Urothelium cell line (cell line): ENCODE data around the gene ATP11B.

Experiments used
- DNase-seq: peaks from one replicate; pipeline ENCODE4 v3.0.0; 2011; ENCODE audit warnings: low spot score, mixed read lengths
- FAIRE-seq: peaks from 2 replicates; lab custom pipeline; 2011; peaks lifted over from hg19 to GRCh38; lab: Jason Lieb, UNC

The ATP11B gene

DNA sequence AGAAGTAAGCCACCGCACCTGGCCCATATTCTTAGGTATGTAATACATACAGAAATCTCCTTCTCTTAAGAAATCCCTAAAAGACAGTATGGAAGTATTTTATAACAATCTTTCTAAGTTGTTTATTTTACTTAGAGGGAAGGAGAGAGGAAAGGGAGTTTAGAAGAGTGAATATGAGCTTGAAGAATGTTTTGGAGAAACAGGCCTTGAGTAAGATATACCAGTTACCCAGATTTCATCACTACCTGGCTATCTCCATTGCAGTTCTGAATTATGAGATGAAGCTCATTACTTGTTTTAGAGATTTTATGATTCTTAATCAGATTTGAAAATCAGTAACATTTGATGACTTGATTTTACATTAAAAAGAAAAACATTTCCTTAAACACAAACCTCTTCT lies 115.2 kb downstream of the ATP11B start:
- FAIRE-seq (no peak), DNase-seq (no peak)

DNA sequence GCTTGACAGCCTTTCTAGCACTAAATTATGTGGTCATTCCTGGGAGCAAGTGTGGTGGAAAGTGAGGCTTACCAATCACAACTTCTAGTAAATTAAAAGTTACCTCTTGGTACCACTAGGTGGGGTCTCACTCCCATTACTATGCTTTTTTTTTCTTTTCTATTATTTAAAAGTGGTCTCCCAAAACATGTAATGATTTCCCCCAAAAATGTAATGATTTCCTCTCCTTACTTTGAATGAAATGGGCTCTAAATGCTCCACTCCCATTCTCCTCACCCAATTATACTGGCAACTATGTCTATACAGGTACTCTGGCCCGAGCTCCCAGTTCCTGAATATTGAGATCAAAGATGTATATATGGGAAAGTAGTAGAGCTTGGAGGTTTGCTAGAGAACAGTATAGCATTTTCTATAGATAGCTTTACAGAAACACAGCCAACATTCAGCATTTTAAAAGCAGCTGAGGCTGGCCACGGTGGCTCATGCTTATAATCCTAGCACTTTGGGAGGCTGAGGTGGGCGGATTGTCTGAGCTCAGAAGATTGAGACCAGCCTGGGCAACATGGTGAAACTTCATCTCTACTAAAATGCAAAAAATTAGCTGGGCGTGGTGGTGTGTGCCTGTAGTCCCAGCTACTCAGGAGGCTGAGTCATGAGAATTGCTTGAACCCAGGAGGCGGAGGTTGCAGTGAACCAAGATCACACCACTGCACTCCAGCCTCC lies 116.2 kb downstream of the ATP11B start:
- FAIRE-seq = no peak
- DNase-seq = peak; percentile 29

- DNase-seq (no peak), FAIRE-seq (no peak)
Observed at GRCh38 chr3:182910936-182911781, 117.9 kb downstream of the ATP11B start.

- FAIRE-seq = no peak
- no peak for DNase-seq
Observed at GRCh38 chr3:182911782-182912111, 118.4 kb downstream of the ATP11B start.

- DNase-seq = no peak
- no peak for FAIRE-seq
Observed at GRCh38 chr3:182912474-182912873, 119.2 kb downstream of the ATP11B start.

DNA sequence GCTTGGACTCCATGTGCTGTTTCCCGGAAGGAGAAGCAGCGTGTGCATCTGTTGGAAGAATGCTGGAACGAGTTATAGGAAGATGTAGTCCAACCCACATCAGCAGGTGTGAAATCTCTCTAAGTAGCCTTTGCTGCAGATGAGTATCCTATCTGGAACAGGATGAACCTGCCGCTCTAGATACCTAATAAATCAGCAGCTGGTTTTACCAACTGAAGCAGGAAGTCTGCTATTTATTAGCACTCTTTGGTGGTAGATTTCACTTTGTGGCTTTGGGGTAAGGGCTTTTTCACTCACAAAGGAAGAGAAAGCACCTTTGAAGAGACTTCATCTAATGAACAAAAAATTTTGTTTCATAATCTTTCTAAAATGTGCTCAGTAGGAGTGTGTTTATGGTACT lies 120.6 kb downstream of the ATP11B start:
- no peak for DNase-seq

DNA sequence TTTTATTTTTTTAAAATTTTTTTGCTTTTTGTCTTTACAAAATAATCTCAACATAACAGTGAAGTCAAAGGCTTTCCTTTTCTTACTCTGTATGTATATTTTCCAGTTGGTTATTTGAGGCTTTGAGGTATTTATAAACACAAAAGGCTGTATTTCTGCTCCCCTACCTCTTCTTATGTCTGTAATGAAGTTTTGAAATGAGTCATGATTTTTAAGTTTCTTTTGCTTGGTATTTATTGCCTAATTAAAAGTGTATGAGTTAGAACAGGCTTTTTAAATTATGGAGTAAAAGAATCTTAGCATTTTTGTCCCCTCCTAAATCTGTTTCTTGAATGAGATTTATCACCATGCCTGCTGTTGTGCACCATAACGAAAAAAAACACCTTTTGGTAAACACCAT lies 121.0 kb downstream of the ATP11B start:
- FAIRE-seq = no peak
- no peak for DNase-seq

More for the DNA sequence above, 120.6 kb downstream of the ATP11B start:
- no peak for FAIRE-seq

DNA sequence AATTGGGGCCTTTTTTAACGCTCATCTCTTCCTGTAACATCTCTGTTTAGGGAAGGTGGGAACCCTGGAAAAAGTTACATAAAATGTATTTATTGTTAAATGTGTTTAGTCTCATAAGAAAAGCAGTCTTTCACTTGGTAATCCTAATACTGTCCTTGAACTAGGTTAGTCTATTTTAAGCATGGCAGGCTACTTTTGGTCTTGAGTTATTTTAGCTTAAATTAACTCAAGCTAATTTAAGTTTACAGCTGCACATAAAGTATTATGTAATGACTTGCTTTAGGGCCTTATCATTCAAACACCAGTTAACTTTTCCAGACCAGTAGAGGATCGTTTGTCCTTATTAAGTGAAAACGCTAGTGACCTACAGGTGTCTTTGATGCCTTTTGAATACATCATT lies 123.8 kb downstream of the ATP11B start:
- DNase-seq (no peak), FAIRE-seq (no peak)

- no peak for DNase-seq
- FAIRE-seq = no peak
Observed at GRCh38 chr3:182919866-182920357, 126.6 kb downstream of the ATP11B start.

DNA sequence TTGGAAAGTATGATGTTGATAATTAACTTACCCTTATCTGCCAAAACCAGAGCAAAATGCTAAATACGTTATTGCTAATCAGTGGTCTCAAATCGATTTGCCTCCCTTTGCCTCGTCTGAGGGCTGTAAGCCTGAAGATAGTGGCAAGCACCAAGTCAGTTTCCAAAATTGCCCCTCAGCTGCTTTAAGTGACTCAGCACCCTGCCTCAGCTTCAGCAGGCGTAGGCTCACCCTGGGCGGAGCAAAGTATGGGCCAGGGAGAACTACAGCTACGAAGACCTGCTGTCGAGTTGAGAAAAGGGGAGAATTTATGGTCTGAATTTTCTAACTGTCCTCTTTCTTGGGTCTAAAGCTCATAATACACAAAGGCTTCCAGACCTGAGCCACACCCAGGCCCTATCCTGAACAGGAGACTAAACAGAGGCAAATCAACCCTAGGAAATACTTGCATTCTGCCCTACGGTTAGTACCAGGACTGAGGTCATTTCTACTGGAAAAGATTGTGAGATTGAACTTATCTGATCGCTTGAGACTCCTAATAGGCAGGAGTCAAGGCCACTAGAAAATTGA lies 127.3 kb downstream of the ATP11B start:
- no peak for FAIRE-seq
- DNase-seq = peak; percentile 7

DNA sequence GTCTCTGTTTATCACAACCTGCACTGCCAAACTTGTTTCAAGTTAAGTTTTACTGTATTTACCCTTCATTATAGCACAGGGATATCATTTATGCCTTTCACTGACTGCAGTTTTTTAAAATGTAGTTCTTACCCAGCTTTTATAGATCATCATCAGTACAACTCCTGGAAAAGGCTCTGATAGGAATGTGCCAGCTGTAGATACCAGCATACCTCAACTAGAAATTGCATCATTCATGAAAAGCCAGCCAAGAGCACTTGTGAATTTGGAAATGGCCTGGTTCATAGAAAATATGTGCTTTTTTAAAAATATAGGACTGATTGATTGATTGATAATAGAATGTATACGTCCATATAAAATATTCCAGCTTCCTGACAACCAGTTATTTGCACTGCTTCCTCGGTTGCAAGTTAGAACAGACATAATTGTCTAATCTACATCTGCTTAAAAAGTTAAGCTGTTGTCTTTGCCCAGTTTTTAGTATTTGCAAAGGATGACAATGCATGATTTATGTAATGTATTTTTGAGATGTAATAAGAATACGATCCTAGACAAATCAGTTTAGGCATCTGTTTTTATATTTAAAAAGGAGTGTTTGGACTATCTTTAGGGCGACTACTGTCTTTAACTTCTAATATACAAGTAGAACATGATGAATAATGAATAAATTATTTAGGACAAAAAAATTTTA lies 128.5 kb downstream of the ATP11B start:
- FAIRE-seq = no peak
- no peak for DNase-seq

DNA sequence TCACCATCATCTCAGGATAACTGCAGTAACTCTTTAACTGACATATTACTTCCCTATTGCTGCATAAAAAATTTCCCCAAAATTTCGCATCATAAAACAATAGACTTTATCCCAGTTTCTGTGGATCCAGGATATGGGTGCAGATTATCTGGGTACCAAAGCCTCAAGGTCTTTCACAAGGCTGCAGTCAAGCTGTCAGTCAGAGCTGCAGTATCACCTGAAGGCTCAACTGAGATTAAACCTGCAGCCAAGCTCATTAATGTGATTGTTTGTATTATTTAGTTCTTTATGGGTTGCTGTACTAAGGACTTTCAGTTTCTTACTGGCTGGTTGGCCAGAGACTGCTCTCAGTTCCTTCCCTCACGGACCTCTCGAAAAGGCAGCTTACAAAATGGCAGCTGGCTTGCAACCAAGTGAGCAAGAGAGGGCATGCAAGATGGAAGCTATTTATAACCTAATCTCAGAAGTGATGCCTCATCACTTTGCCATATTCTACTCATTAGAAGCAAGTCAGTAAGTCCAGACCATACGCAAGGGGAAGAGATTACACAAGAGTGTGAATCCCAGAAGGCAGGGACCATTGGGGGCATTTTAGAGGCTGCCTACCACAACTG lies 132.1 kb downstream of the ATP11B start:
- FAIRE-seq = no peak

GRCh38 chr3:182925944-182926337 lies 132.6 kb downstream of the ATP11B start:
- FAIRE-seq (no peak), DNase-seq (no peak)

More for the DNA sequence above, 132.1 kb downstream of the ATP11B start:
- no peak for DNase-seq

DNA sequence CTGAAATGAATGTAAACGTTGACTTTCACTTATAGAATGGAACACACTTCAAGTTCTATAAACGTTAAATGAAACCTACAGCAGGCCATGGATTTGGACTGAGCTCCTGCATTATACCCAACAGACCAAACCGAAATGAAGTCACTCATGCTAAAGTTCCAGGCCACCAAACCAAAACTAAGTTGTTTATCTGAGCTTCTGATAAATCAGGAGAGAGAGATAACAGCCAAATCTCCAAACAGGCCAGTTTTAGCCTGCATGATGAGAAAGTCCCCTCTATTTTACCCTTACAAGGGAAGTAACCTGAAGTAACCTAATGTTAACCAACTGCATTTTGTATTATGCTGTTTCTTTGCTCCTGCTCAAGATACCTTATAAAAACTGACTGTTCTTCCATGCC lies 142.5 kb downstream of the ATP11B start:
- FAIRE-seq (no peak), DNase-seq (no peak)

DNA sequence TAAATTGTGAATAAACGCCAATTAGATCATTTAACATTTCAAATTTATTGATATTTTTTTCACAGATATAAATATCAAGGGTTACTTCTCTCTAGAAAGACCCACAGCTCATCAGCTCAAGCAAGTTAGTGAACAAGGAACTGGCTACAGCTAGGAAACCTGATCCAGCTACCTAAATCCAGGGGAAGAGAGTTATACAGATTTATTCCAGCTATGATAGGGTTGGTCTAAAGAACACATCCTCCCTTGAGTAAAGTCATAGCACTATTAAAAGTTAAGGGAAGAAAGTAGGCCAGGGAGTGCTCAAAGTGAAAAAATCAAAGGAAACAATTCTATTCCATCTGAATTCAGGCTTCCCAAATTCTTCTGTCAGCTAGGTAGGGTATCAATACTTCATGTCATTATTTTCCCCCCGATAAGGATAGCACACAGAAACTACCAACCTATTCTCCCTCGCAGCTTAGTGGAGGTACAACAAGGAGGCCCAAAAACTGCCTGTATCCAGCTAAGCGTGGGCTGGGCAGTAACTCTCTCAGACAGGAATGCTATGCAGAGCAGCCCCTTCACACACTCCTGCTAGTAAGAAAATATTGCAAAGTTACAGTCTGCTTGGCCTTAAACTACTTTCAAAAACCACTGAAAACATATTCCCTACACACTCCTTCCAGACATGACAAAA lies 143.1 kb downstream of the ATP11B start:
- FAIRE-seq (no peak), DNase-seq (no peak)

DNA sequence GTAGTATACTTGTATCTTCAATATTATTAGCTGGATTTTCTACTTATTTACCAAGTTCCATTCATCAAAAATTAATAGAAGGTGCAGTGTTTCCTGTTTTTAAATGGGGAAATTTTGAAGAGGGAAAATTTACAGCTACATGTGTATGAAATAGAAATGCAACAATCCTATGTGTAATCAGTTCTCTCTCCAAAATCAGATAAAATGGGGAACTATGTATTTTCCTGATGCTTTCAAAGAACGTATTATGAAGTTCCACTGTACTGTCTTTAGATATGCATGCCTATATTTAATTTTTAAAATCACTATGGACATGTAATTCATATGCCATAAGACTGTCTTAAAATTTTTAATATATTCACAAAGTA lies 143.6 kb downstream of the ATP11B start:
- FAIRE-seq (no peak), DNase-seq (no peak)

- DNase-seq = no peak
- no peak for FAIRE-seq
Observed at GRCh38 chr3:182937293-182938051, 144.2 kb downstream of the ATP11B start.

GRCh38 chr3:182940266-182940808 lies 147.0 kb downstream of the ATP11B start:
- DNase-seq = no peak
- no peak for FAIRE-seq

DNA sequence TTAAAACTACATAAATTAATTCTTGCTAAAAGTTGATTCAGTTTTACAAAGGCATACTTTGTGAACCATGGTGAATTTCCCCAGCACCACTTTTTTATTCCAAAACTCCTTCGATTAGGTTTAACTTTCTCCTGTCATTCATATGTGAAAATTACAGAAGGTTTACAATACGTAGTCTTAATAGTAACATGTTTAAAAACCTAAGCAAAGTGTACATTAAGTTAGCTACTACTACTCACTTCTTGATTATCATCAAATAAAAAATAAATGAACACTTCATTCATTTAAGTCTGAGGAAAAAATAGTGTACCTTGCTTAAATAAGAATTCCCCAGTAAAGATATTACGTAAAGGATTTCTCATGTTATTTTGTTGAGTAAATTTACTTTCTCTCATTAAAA lies 148.4 kb downstream of the ATP11B start:
- no peak for FAIRE-seq
- DNase-seq = no peak
